ENCODE results near the gene SWI5. TPM values are rescaled to one million over a fixed set of nuclear protein-coding genes. Genes with fewer than 3 reads are reported as not detected.
"Not testable (repeated sequence)": the region's sequence is repeated elsewhere in the genome, so short reads cannot be mapped to it uniquely, and the experiment has no call there.

SWI5 gene
- 10 to 100 TPM; 12.2 to 13.7 TPM for total RNA-seq

GRCh38 chr9:128276008-128276573 lies at the start of gene SWI5:
TSS of gene SWI5 (plus strand) at chr9:128276276.
- Mint-ChIP-seq H3K4me3 (peak within 1 kb of the TSS; percentile 98), H3K27me3 (ENCODE audit: low read depth) (no peaks in the 10 kb centered on the region), H3K27ac (peak within 1 kb of the TSS; percentile 95), H3K4me1 (ENCODE audit: low read depth) (peaks cover 54% of the 10 kb centered on the region), H3K9me3 (ENCODE audit: insufficient read depth) (no peaks in the 10 kb centered on the region), H3K36me3 (ENCODE audit: low read depth) (peaks cover 21% of the 10 kb centered on the region)
- POLR2A ChIA-PET = interaction anchor here (0.5 to 1.1 kb wide), 17 partner anchors 10 to 744 kb away, joined by 3 to 8 read pairs (median 3); partner anchors contain the start of gene URM1
- CTCF ChIA-PET = interaction anchor here (0.6 to 1.5 kb wide), 6 partner anchors 9 to 95 kb away, joined by 3 to 9 read pairs (median 4); partner anchors contain the start of gene URM1
- peak; percentile 97 for ATAC-seq
- peak; percentile 100 for DNase-seq

DNA sequence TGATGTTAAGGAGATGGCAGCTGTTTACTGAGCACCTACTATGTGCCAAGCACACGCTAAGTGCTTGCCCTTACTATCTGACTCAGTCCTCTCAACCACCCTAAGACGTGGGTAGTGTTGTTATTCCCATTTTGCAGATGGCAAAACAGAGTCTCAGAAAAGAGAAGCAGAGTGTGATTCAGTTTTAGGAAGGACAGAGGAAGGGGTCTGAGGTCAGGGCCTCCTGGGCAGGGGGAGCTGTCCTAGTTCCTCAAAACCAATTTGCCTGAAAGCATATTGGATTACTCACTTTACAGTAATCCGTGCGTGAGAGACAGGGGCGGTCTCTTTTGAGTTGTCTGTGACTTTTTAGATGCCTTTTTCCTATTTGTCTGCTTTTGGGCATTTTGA lies 49.7 kb upstream of the SWI5 start:
- Mint-ChIP-seq H3K4me1 (ENCODE audit: low read depth) (no peaks in the 10 kb centered on the region), H3K9me3 (ENCODE audit: insufficient read depth) (no peaks in the 10 kb centered on the region), H3K27me3 (ENCODE audit: low read depth) (peaks cover 2% of the 10 kb centered on the region), H3K27ac (no peak overlapping the region), H3K4me3 (no peak overlapping the region), H3K36me3 (ENCODE audit: low read depth) (no peaks in the 10 kb centered on the region)
- DNase-seq (no peak), ATAC-seq (no peak)
- CTCF ChIA-PET = no interaction called here
- POLR2A ChIA-PET = no interaction called here

GRCh38 chr9:128230897-128231296 lies 45.2 kb upstream of the SWI5 start:
- H3K27me3 Mint-ChIP-seq (ENCODE audit: low read depth); H3K9me3 Mint-ChIP-seq (ENCODE audit: insufficient read depth); H3K36me3 Mint-ChIP-seq (ENCODE audit: low read depth); ATAC-seq; CTCF ChIA-PET; H3K27ac Mint-ChIP-seq; H3K4me1 Mint-ChIP-seq (ENCODE audit: low read depth); H3K4me3 Mint-ChIP-seq; POLR2A ChIA-PET; DNase-seq: not testable (repeated sequence)

DNA sequence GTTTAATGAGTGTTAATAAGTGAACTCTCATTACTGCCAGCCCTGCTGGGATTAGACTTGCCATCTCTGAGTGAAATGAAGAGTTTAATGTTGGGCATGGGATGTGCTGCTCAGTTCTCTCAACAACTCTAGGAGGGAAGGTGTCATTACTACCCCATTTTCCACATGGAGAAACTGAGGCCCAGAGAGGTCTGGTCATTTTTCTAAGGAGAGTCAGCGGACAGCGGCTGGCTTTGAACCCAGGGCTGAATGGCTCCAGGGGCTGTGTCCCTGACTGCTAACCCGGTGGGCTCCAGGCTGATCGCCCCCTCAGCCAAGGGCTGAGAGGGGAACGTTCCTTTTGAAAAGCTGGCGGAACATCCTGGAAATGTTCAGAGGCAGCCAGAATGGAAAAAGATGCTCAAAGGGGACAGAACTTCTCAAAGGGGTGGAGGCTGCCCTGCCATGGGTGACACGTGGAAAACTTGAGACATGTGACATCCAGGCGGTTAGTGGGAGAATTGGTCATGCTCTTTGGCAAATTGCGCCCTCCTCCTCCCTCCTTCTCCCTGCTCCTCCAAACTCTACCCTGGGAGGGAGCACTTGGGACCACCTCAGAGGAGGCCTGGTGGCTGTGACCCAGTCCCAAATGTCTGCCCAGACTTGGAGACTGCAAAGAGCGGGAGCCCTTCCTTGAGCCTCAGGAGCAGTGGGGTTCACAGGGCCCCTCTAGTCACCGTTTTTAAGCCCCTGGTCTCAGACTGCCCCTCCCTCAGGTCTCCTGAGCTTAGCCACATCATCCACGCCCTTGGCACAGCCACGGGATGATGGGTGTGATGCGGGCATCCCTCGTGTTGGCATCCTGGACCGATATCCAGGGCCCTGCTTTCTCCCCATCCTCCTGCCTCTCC lies 44.2 kb upstream of the SWI5 start:
- ChIA-PET CTCF (no interaction called here), POLR2A (no interaction called here)
- Mint-ChIP-seq H3K27ac (no peak overlapping the region), H3K9me3 (ENCODE audit: insufficient read depth) (no peaks in the 10 kb centered on the region), H3K4me1 (ENCODE audit: low read depth) (no peaks in the 10 kb centered on the region), H3K27me3 (ENCODE audit: low read depth) (no peaks in the 10 kb centered on the region), H3K36me3 (ENCODE audit: low read depth) (no peaks in the 10 kb centered on the region), H3K4me3 (no peak overlapping the region)
- DNase-seq = no peak
- no peak for ATAC-seq

GRCh38 chr9:128232528-128233428 lies 43.3 kb upstream of the SWI5 start:
- CTCF ChIA-PET = no interaction called here
- ATAC-seq = no peak
- H3K27ac Mint-ChIP-seq = no peak overlapping the region

DNA sequence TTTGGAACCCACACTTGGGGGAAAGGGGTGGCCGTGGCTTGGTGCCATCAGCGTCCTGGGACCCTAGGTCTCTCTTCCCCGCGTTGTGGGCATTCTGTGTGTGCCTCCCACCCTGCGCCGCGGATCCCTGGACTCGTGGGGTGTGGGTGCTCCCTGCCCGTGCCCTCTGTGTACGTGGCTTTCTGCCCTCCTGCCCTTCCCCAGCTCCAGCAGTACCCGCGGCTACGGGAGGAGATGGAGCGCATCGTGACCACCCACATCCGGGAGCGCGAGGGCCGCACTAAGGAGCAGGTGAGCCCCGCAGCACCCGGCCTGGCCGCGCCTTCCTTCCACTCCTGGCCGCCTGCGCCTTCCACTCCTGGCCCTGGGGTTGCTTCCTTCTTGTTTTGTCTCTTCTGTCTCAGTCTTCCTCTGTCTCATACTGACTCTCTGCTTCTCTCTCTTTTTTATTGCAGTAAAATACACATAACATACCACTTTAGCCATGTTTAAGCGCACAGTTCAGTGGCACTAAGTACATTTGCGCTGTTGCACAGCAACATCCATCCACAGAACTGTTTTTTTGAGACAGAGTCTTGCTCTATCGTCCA lies 42.2 kb upstream of the SWI5 start:
- Mint-ChIP-seq H3K9me3 (ENCODE audit: insufficient read depth) (no peaks in the 10 kb centered on the region), H3K27ac (no peak overlapping the region), H3K4me1 (ENCODE audit: low read depth) (no peaks in the 10 kb centered on the region), H3K4me3 (no peak overlapping the region), H3K27me3 (ENCODE audit: low read depth) (no peaks in the 10 kb centered on the region), H3K36me3 (ENCODE audit: low read depth) (no peaks in the 10 kb centered on the region)
- no peak for DNase-seq
- CTCF ChIA-PET = no interaction called here
- POLR2A ChIA-PET = no interaction called here
- no peak for ATAC-seq

More at GRCh38 chr9:128232528-128233428, 43.3 kb upstream of the SWI5 start:
- Mint-ChIP-seq H3K27me3 (ENCODE audit: low read depth) (no peaks in the 10 kb centered on the region), H3K4me3 (no peak overlapping the region), H3K4me1 (ENCODE audit: low read depth) (no peaks in the 10 kb centered on the region), H3K9me3 (ENCODE audit: insufficient read depth) (no peaks in the 10 kb centered on the region), H3K36me3 (ENCODE audit: low read depth) (no peaks in the 10 kb centered on the region)
- no peak for DNase-seq
- POLR2A ChIA-PET = no interaction called here

- Mint-ChIP-seq H3K27ac (no peak overlapping the region), H3K27me3 (ENCODE audit: low read depth) (peaks cover 14% of the 10 kb centered on the region), H3K4me3 (no peak overlapping the region), H3K9me3 (ENCODE audit: insufficient read depth) (no peaks in the 10 kb centered on the region), H3K4me1 (ENCODE audit: low read depth) (peaks cover 14% of the 10 kb centered on the region), H3K36me3 (ENCODE audit: low read depth) (no peaks in the 10 kb centered on the region)
- DNase-seq = no peak
- ChIA-PET CTCF (no interaction called here), POLR2A (interaction anchor here (1.6 kb wide), 1 partner anchor 26 kb away, joined by 4 read pairs; no protein-coding TSS in a partner anchor)
- ATAC-seq = no peak
Measured at GRCh38 chr9:128242124-128242523, 34.0 kb upstream of the SWI5 start.

- no peak overlapping the region for H3K4me3 Mint-ChIP-seq
- DNase-seq = no peak
- peaks cover 17% of the 10 kb centered on the region for H3K27me3 Mint-ChIP-seq (ENCODE audit: low read depth)
- ChIA-PET POLR2A (interaction anchor here (0.6 kb wide), 1 partner anchor 33 kb away, joined by 3 read pairs; the partner anchor contains the start of genes GOLGA2 and SWI5), CTCF (no interaction called here)
- peaks cover 14% of the 10 kb centered on the region for H3K4me1 Mint-ChIP-seq (ENCODE audit: low read depth)
- no peak for ATAC-seq
- H3K36me3 Mint-ChIP-seq (ENCODE audit: low read depth) = no peaks in the 10 kb centered on the region
- no peak overlapping the region for H3K27ac Mint-ChIP-seq
- H3K9me3 Mint-ChIP-seq (ENCODE audit: insufficient read depth) = no peaks in the 10 kb centered on the region
Measured at GRCh38 chr9:128242828-128243214, 33.3 kb upstream of the SWI5 start.

- Mint-ChIP-seq H3K27me3 (ENCODE audit: low read depth) (peaks cover 17% of the 10 kb centered on the region), H3K9me3 (ENCODE audit: insufficient read depth) (no peaks in the 10 kb centered on the region), H3K4me3 (no peak overlapping the region), H3K36me3 (ENCODE audit: low read depth) (no peaks in the 10 kb centered on the region), H3K4me1 (ENCODE audit: low read depth) (peaks cover 14% of the 10 kb centered on the region), H3K27ac (peak overlapping the region; percentile 39)
- DNase-seq (no peak), ATAC-seq (no peak)
- CTCF ChIA-PET = no interaction called here
- POLR2A ChIA-PET = interaction anchor here (0.6 kb wide), 1 partner anchor 32 kb away, joined by 3 read pairs; the partner anchor contains the start of genes GOLGA2 and SWI5
Measured at GRCh38 chr9:128243215-128244018, 32.7 kb upstream of the SWI5 start.

DNA sequence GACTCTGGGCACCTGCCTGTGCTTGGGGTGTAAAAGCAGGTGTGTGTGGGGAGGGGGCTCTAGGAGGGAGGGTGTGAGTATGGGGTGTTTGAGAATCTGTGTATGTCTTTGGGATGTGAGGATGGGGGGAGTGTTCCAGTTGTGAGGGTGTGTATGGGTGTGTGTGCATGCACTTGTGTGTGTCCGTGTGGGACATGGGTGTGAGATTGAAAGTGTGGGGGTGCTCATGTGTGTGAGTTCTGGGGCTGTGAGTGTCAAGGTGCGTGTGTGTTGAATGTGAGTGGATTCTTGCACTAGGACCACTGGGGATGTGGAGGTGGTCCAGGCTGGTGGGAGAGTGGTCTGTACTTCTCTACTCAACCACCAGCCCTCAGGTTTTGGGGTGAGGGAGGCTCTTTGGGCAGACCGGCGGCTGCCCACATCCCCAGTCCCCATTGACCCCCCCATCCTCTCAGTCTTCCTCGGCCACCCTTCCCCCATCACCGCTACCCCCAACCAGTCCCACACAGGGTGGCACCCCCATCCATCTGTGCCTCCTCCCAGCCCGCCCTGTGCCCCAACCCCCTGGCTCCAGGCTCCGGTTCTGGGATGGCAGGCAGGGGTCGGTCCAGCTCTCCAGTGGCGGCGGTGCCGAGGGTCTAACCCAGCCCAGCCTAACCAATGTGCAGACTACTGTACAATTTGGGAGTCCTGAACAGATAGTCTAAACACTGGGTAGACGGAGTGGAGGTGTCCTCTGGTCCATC lies 31.8 kb upstream of the SWI5 start:
- no peak for ATAC-seq
- peaks cover 17% of the 10 kb centered on the region for H3K27me3 Mint-ChIP-seq (ENCODE audit: low read depth)
- no peak overlapping the region for H3K4me3 Mint-ChIP-seq
- POLR2A ChIA-PET = no interaction called here
- H3K4me1 Mint-ChIP-seq (ENCODE audit: low read depth) = peaks cover 14% of the 10 kb centered on the region
- no peak for DNase-seq
- H3K36me3 Mint-ChIP-seq (ENCODE audit: low read depth) = no peaks in the 10 kb centered on the region
- CTCF ChIA-PET = no interaction called here
- peak overlapping the region; percentile 39 for H3K27ac Mint-ChIP-seq
- H3K9me3 Mint-ChIP-seq (ENCODE audit: insufficient read depth) = no peaks in the 10 kb centered on the region

Measured in activated CD8-positive, alpha-beta T cell treated with anti-CD3 and anti-CD28 coated beads, Interleukin-2, amount 10 ng/mL, durations not matched to agents 7 days and 5 days (primary cell).